ENCODE data around the gene PNMA8B.

DNA sequence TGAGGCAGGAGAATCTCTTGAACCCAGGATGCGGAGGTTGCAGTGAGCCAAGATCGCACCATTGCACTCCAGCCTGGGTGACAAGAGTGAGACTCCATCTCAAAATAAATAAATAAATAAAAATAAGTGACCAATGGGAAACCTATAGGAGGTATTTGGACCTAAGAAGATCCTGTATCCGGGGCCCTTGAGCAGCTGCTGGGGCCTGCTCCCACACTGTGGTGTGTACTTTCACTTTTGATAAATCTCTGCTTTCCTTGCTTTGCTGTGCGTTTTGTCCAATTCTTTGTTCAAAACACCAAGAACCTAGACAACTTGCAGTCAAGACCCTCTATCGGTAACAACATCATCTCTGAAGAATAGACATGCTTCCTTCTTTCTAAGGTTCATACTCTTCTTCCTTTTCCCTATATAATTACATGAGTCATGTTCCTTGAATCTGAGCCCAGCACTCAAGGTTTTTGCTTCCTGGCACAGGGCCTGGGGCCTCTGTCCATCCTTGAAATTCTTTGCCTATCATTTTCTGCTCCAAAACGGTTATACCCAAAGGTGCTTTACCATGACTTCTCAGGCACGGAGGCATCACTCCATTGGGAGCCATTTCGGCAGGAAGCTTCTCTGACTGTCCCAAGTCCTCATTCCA, 52.7 kb downstream of the PNMA8B start:
- TF ChIP-seq EP300 (conservative IDR thresholded peaks at IDR 0.05; ENCODE audit: poor library complexity, severe bottlenecking) = no peak
- TF ChIP-seq, protein P1, sequence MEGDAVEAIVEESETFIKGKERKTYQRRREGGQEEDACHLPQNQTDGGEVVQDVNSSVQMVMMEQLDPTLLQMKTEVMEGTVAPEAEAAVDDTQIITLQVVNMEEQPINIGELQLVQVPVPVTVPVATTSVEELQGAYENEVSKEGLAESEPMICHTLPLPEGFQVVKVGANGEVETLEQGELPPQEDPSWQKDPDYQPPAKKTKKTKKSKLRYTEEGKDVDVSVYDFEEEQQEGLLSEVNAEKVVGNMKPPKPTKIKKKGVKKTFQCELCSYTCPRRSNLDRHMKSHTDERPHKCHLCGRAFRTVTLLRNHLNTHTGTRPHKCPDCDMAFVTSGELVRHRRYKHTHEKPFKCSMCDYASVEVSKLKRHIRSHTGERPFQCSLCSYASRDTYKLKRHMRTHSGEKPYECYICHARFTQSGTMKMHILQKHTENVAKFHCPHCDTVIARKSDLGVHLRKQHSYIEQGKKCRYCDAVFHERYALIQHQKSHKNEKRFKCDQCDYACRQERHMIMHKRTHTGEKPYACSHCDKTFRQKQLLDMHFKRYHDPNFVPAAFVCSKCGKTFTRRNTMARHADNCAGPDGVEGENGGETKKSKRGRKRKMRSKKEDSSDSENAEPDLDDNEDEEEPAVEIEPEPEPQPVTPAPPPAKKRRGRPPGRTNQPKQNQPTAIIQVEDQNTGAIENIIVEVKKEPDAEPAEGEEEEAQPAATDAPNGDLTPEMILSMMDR (IDR thresholded peaks at IDR 0.05; ENCODE audit: poor library complexity, severe bottlenecking) = no peak
- no peak for TF ChIP-seq RAD21 (conservative IDR thresholded peaks at IDR 0.05)
- TF ChIP-seq MXI1 (conservative IDR thresholded peaks at IDR 0.05; ENCODE audit: poor library complexity, severe bottlenecking) = no peak
- TF ChIP-seq TAF1 (IDR thresholded peaks at IDR 0.05; ENCODE audit: low read depth) = no peak
- no peak for TF ChIP-seq POLR2AphosphoS5 (IDR thresholded peaks at IDR 0.05)
- TF ChIP-seq EZH2 (IDR thresholded peaks at IDR 0.05; ENCODE audit: borderline replicate concordance, insufficient read depth, low read length, poor library complexity, severe bottlenecking) = no peak

Measured in neural cell (in vitro differentiated cells).